ENCODE data around the gene FAM186B. TPM values are rescaled to one million over a fixed set of nuclear protein-coding genes. Genes with fewer than 3 reads are reported as not detected.

The FAM186B gene
- total and polyA plus RNA-seq, 2 experiments from 2014 or later = 0.21 to 0.38 TPM

GRCh38 chr12:49588281-49588680 lies 17.2 kb downstream of the FAM186B start (continued):
- no peak for TF ChIP-seq ETS1 (IDR thresholded peaks at IDR 0.05)
- TF ChIP-seq CTCF (conservative IDR thresholded peaks at IDR 0.05; ENCODE audit: low read depth in 2 of 2) = no peak
- TF ChIP-seq ZNF114 (CRISPR knock-in tag; IDR thresholded peaks at IDR 0.05) = no peak
- no peak for TF ChIP-seq ZNF331 (CRISPR knock-in tag; IDR thresholded peaks at IDR 0.05; ENCODE audit: low read depth)
- TF ChIP-seq REST (IDR thresholded peaks at IDR 0.05; ENCODE audit: unreplicated experiment) = no peak

- ATAC-seq (peak; percentile 49; the same call in 2 of the 3 replicates), DNase-seq (ENCODE audit: low spot score) (peak; percentile 38)
- no peaks in the 10 kb centered on the region for H3F3A ChIP-seq (replicated peaks; ENCODE audit: low read depth)
- 0 out of 2 replicates have a peak, but pooled peaks cover 6% of the 10 kb centered on the region for H3K79me2 ChIP-seq (replicated peaks; ENCODE audit: insufficient read depth)
- 0 out of 4 replicates have a peak, but pooled peaks have one; percentile 7 to 22 for TF ChIP-seq CTCF (conservative IDR thresholded peaks at IDR 0.05; ENCODE audit: low read depth in 2 of 2)
- TF ChIP-seq STAT1 (IDR thresholded peaks at IDR 0.05; ENCODE audit: unreplicated experiment) = no peak
- Mint-ChIP-seq H3K27ac (no peak overlapping the region), H3K9me3 (no peaks in the 10 kb centered on the region), H3K27me3 (ENCODE audit: insufficient read depth, low read depth, poor library complexity) (peaks cover 6% of the 10 kb centered on the region), H3K4me1 (peaks cover 7% of the 10 kb centered on the region; the same call in 2 of the 3 replicates), H3K4me3 (no peak overlapping the region), H3K36me3 (ENCODE audit: low read depth) (peaks cover 10% of the 10 kb centered on the region)
- H3K36me3 ChIP-seq (ENCODE audit: insufficient read depth) = no peaks in the 10 kb centered on the region
- no peak overlapping the region for H2AFZ ChIP-seq
- no peak overlapping the region for H3K27ac ChIP-seq (ENCODE audit: low read depth)
- H4K20me1 ChIP-seq (replicated peaks; ENCODE audit: insufficient read depth) = no peaks in the 10 kb centered on the region; the same call in 1 of the 2 replicates
- no peaks in the 10 kb centered on the region for H3K27me3 ChIP-seq (ENCODE audit: insufficient read depth)
- no peak overlapping the region for H3K4me3 ChIP-seq
- no peaks in the 10 kb centered on the region for H3K9me2 ChIP-seq (ENCODE audit: insufficient read depth)
- H3K4me2 ChIP-seq = no peak overlapping the region
- no peaks in the 10 kb centered on the region for H3K4me1 ChIP-seq (ENCODE audit: insufficient read depth)
These were observed 18.1 kb downstream of the FAM186B start for GRCh38 chr12:49587174-49587908.

All from GM23338 (cell line).